H9 (cell line): ENCODE measurements around the gene MCF2L2. TPM values are rescaled to one million over a fixed set of nuclear protein-coding genes. Genes with fewer than 3 reads are reported as not detected.

Experiments used
- DNase-seq: peaks from one replicate; pipeline ENCODE4 v3.0.0-alpha.2; 2017
- H2AFZ ChIP-seq: one replicate; pipeline ENCODE4 v1.6.1; 2013; ENCODE audit warnings: mild to moderate bottlenecking, low read length, control low read depth, moderate library complexity
- H2AK5ac ChIP-seq: 2 replicates; pipeline ENCODE4 v1.6.1; 2013; ENCODE audit warnings: low read length, control low read depth, mixed read lengths; ENCODE audit not compliant: insufficient read length
- H2BK120ac ChIP-seq: one replicate; pipeline ENCODE4 v1.6.1; 2013; ENCODE audit warnings: low read depth, mild to moderate bottlenecking, low read length, control low read depth, inconsistent platforms; ENCODE audit not compliant: poor library complexity, severe bottlenecking
- H2BK12ac ChIP-seq: 2 replicates; pipeline ENCODE4 v1.6.1; 2013; ENCODE audit warnings: low read length, control low read depth, mixed read lengths, low read depth; ENCODE audit not compliant: insufficient read length
- H2BK15ac ChIP-seq: 2 replicates; pipeline ENCODE4 v1.6.1; 2013; ENCODE audit warnings: low read depth, low read length, control low read depth
- H2BK20ac ChIP-seq: one replicate; pipeline ENCODE4 v1.6.1; 2013; ENCODE audit warnings: low read depth, mild to moderate bottlenecking, low read length, control low read depth, inconsistent platforms; ENCODE audit not compliant: poor library complexity, severe bottlenecking
- H2BK5ac ChIP-seq: 2 replicates; pipeline ENCODE4 v1.6.1; 2013; ENCODE audit warnings: low read length, control low read depth, mixed read lengths; ENCODE audit not compliant: insufficient read length
- H3K14ac ChIP-seq: 2 replicates; pipeline ENCODE4 v1.6.1; 2013; ENCODE audit warnings: low read length, control low read depth; ENCODE audit not compliant: insufficient read depth
- H3K18ac ChIP-seq: 2 replicates; pipeline ENCODE4 v1.6.1; 2013; ENCODE audit warnings: low read depth, mild to moderate bottlenecking, mixed read lengths, low read length, control low read depth; ENCODE audit not compliant: insufficient read length
- H3K23ac ChIP-seq: 2 replicates; pipeline ENCODE4 v1.6.1; 2013; ENCODE audit warnings: low read length, control low read depth, mixed read lengths, low read depth; ENCODE audit not compliant: insufficient read length
- H3K23me2 ChIP-seq: 2 replicates; pipeline ENCODE4 v1.6.1; 2013; ENCODE audit warnings: low read depth, mild to moderate bottlenecking, mixed read lengths, low read length, control low read depth; ENCODE audit not compliant: insufficient read length, poor library complexity, severe bottlenecking
- H3K27ac ChIP-seq: 2 replicates; pipeline ENCODE4 v1.5.1; 2013; ENCODE audit warnings: low read length, control low read depth, mixed read lengths, low read depth; ENCODE audit not compliant: insufficient read length
- H3K27me3 ChIP-seq: 2 replicates; pipeline ENCODE4 v1.6.1; 2013; ENCODE audit warnings: low read length, control low read depth, inconsistent platforms; ENCODE audit not compliant: insufficient read depth
- H3K4ac ChIP-seq: 2 replicates; pipeline ENCODE4 v1.6.1; 2013; ENCODE audit warnings: low read depth, mild to moderate bottlenecking, control low read depth, inconsistent platforms, low read length, moderate library complexity
- H3K4me1 ChIP-seq: 2 replicates; pipeline ENCODE4 v1.6.1; 2013; ENCODE audit warnings: low read length, control low read depth, inconsistent platforms; ENCODE audit not compliant: insufficient read depth
- H3K4me2 ChIP-seq: 2 replicates; pipeline ENCODE4 v1.6.1; 2013; ENCODE audit warnings: low read length, control low read depth, mixed read lengths; ENCODE audit not compliant: insufficient read length, insufficient read depth
- H3K56ac ChIP-seq: 2 replicates; pipeline ENCODE4 v1.6.1; 2013; ENCODE audit warnings: low read depth, mild to moderate bottlenecking, mixed read lengths, low read length, control low read depth; ENCODE audit not compliant: insufficient read length
- H3K79me1 ChIP-seq: 2 replicates; pipeline ENCODE4 v1.6.1; 2013; ENCODE audit warnings: low read depth, mild to moderate bottlenecking, moderate library complexity, low read length, control low read depth, inconsistent platforms; ENCODE audit not compliant: insufficient read depth, poor library complexity, severe bottlenecking
- H3K79me2 ChIP-seq: 2 replicates; pipeline ENCODE4 v1.6.1; 2013; ENCODE audit warnings: low read length, control low read depth, inconsistent platforms; ENCODE audit not compliant: insufficient read depth
- H3K9ac ChIP-seq: 2 replicates; pipeline ENCODE4 v1.6.1; 2013; ENCODE audit warnings: low read length, control low read depth, mixed read lengths; ENCODE audit not compliant: insufficient read length; ENCODE audit errors: extremely low read depth
- H3K9me3 ChIP-seq: one replicate; pipeline ENCODE4 v1.6.1; 2013; ENCODE audit warnings: low read depth, low read length, inconsistent platforms; ENCODE audit not compliant: control insufficient read depth
- H3T11ph ChIP-seq: one replicate; pipeline ENCODE4 v1.6.1; 2013; ENCODE audit warnings: mild to moderate bottlenecking, low read length, control low read depth, inconsistent platforms
- H4K20me1 ChIP-seq: one replicate; pipeline ENCODE4 v1.6.1; 2013; ENCODE audit not compliant: control insufficient read depth, insufficient read length, insufficient read depth
- H4K5ac ChIP-seq: 2 replicates; pipeline ENCODE4 v1.6.1; 2013; ENCODE audit warnings: low read depth, mild to moderate bottlenecking, mixed read lengths, low read length, control low read depth; ENCODE audit not compliant: insufficient read length
- H4K8ac ChIP-seq: replicated peaks from 2 replicates; pipeline ENCODE4 v1.6.1; 2013; ENCODE audit warnings: low read length, control low read depth, mixed read lengths, low read depth; ENCODE audit not compliant: insufficient read length
- H4K91ac ChIP-seq: 2 replicates; pipeline ENCODE4 v1.6.1; 2013; ENCODE audit warnings: low read depth, mild to moderate bottlenecking, moderate library complexity, mixed read lengths, low read length, control low read depth; ENCODE audit not compliant: insufficient read length
- H3K27ac Mint-ChIP-seq, 3 experiments: 2 replicates in 2 of 3; 3 replicates in 1 of 3; pipeline ENCODE4 v1.8.0; 2020 to 2021; ENCODE audit warnings: mixed read lengths in 3 of 3, mild to moderate bottlenecking in 1 of 3, moderate library complexity in 1 of 3
- H3K27me3 Mint-ChIP-seq: 2 replicates; pipeline ENCODE4 v1.8.0; 2021; ENCODE audit warnings: low read depth, mild to moderate bottlenecking, moderate library complexity, mixed read lengths
- H3K36me3 Mint-ChIP-seq, 3 experiments: 2 replicates in 2 of 3; 3 replicates in 1 of 3; pipeline ENCODE4 v1.8.0; 2020 to 2021; ENCODE audit warnings: low read depth in 3 of 3, mixed read lengths in 3 of 3; ENCODE audit not compliant: insufficient read depth in 1 of 3
- H3K4me1 Mint-ChIP-seq, 2 experiments: 2 replicates each; pipeline ENCODE4 v1.8.0; 2020; ENCODE audit warnings: mixed read lengths in 2 of 2
- H3K4me3 Mint-ChIP-seq, 2 experiments: 2 replicates in 1 of 2; 3 replicates in 1 of 2; pipeline ENCODE4 v1.8.0; 2020 to 2021; ENCODE audit warnings: mild to moderate bottlenecking in 2 of 2, mixed read lengths in 2 of 2, moderate library complexity in 1 of 2
- H3K9me3 Mint-ChIP-seq, 2 experiments: 2 replicates in 1 of 2; 3 replicates in 1 of 2; pipeline ENCODE4 v1.8.0; 2020; ENCODE audit warnings: mild to moderate bottlenecking in 2 of 2, mixed read lengths in 2 of 2, moderate library complexity in 1 of 2
- WGBS: extraction: QIAGEN DNeasy Blood & Tissue Kit; methylation state at CpG from one replicate; pipeline ENCODE4 v1.1.7; 2013; ENCODE audit warnings: missing lambda C conversion rate, low lambda C conversion rate, mixed read lengths; ENCODE audit not compliant: insufficient read length; ENCODE audit errors: extremely low coverage; 5-methylcytosine and 5-hydroxymethylcytosine counted together
- total RNA-seq: library from RNA; stranded (reverse); gene quantifications from 2 replicates; pipeline ENCODE4 v1.2.1, GENCODE V29; 2021
- TF ChIP-seq, protein P1 (sequence below): fragments of 200-600 bp; sonication (generic); conservative IDR thresholded peaks from 3 replicates; pipeline ENCODE4 v1.8.0; 2021; ENCODE audit warnings: antibody characterized with exemption, mild to moderate bottlenecking

Gene MCF2L2
- total RNA-seq, 1 experiment from 2014 or later = 6.4 TPM

DNA sequence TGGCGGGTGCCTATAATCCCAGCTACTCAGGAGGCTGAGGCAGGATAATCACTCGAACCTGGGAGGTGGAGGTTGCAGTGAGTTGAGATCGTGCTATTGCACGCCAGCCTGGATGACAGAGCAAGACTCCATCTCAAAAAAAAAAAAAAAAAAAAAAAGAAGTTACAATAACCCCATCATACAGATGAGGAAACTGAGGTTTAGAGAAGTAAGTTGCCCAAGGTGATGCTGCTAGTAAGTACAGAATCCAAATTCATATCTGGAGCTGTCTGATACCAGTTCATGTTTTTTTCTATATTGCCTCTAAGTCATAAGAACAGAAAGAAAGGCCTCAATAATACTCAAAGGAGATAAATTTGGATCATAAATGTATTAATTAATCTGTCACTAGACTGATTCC is 40.6 kb downstream of the MCF2L2 start:
- Histone ChIP-seq H4K5ac (no peak overlapping the region), H3K56ac (no peak overlapping the region), H4K20me1 (no peaks in the 10 kb centered on the region), H3K79me2 (0 out of 2 replicates have a peak, but pooled peaks cover under 1% of the 10 kb centered on the region), H3K14ac (no peak overlapping the region), H4K8ac (no peak overlapping the region), H3K79me1 (no peaks in the 10 kb centered on the region), H3K27ac (no peak overlapping the region), H2BK12ac (no peak overlapping the region), H2BK5ac (no peak overlapping the region), H2BK20ac (no peak overlapping the region), H3K4ac (no peak overlapping the region), H3K4me2 (no peak overlapping the region), H2AK5ac (no peak overlapping the region), H3K23ac (no peak overlapping the region), H2BK120ac (no peak overlapping the region), H3K23me2 (no peaks in the 10 kb centered on the region), H3K27me3 (no peaks in the 10 kb centered on the region), H3K9me3 (no peaks in the 10 kb centered on the region), H4K91ac (no peak overlapping the region), H3K18ac (no peak overlapping the region), H2AFZ (no peak overlapping the region), H3T11ph (no peak overlapping the region), H3K4me1 (0 out of 2 replicates have a peak, but pooled peaks cover 4% of the 10 kb centered on the region), H3K9ac (no peak overlapping the region), H2BK15ac (no peak overlapping the region)
- DNase-seq = no peak
- no CpG with 5 or more reads among the region's 4 CpGs for WGBS
- no peak overlapping the region for H3K27ac Mint-ChIP-seq
- TF ChIP-seq, protein P1, sequence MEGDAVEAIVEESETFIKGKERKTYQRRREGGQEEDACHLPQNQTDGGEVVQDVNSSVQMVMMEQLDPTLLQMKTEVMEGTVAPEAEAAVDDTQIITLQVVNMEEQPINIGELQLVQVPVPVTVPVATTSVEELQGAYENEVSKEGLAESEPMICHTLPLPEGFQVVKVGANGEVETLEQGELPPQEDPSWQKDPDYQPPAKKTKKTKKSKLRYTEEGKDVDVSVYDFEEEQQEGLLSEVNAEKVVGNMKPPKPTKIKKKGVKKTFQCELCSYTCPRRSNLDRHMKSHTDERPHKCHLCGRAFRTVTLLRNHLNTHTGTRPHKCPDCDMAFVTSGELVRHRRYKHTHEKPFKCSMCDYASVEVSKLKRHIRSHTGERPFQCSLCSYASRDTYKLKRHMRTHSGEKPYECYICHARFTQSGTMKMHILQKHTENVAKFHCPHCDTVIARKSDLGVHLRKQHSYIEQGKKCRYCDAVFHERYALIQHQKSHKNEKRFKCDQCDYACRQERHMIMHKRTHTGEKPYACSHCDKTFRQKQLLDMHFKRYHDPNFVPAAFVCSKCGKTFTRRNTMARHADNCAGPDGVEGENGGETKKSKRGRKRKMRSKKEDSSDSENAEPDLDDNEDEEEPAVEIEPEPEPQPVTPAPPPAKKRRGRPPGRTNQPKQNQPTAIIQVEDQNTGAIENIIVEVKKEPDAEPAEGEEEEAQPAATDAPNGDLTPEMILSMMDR = no peak
- H3K36me3 Mint-ChIP-seq = peaks cover 0 to 12% (median 1%) of the 10 kb centered on the region in 3 experiments; a peak in 2 of 7 replicates
- no peaks in the 10 kb centered on the region for H3K27me3 Mint-ChIP-seq
- no peak overlapping the region for H3K4me3 Mint-ChIP-seq
- no peaks in the 10 kb centered on the region for H3K9me3 Mint-ChIP-seq
- H3K4me1 Mint-ChIP-seq = peaks cover 41 to 54% of the 10 kb centered on the region in 2 experiments
